Measurements from ENCODE around the gene MRPS7. TPM values are rescaled to one million over a fixed set of nuclear protein-coding genes. Genes with fewer than 3 reads are reported as not detected.

MRPS7 gene
- total and polyA plus RNA-seq, 9 of the 15 experiments (the other 6 are each of a cell fraction or from before 2014, with no cell fraction given), result 107 to 244 (median 132) TPM

GRCh38 chr17:75218131-75218530 lies 43.5 kb upstream of the MRPS7 start:
- 89% methylated on average over 4 of the region's 6 CpGs for WGBS (ENCODE audit: insufficient coverage, low coverage, missing lambda C conversion rate)
- 0 out of 3 replicates have a peak, but pooled peaks cover 5% of the 10 kb centered on the region for H3K79me2 ChIP-seq (ENCODE audit: control insufficient read depth, insufficient read depth, low read length)
- ATAC-seq (no peak), DNase-seq (ENCODE audit: extremely low read depth in 1 of 4, low spot score in 3 of 4) (no peak), FAIRE-seq (no peak)
- no peaks in the 10 kb centered on the region for H3K9me3 ChIP-seq (replicated peaks; ENCODE audit: control insufficient read depth, insufficient read depth, low read depth, low read length)
- H3K4me1 ChIP-seq (replicated peaks in 1 of 2; ENCODE audit: control insufficient read depth in 2 of 2, insufficient read depth in 2 of 2, low read length in 2 of 2), result no peaks in the 10 kb centered on the region
- CTCF ChIA-PET (ENCODE audit: low intra/inter-chr PET ratio), result no interaction called here
- TF ChIP-seq STAG1 (CRISPR knock-in tag; IDR thresholded peaks at IDR 0.05; ENCODE audit: borderline replicate concordance), result no peak
- TF ChIP-seq PHB (CRISPR knock-in tag; IDR thresholded peaks at IDR 0.05), result no peak
- no peak overlapping the region for H3K9ac ChIP-seq (ENCODE audit: insufficient read depth in 1 of 2, low read depth in 2 of 2, low read length in 2 of 2)
- intact Hi-C loops (cut with micrococcal nuclease) (no loop called here), in situ Hi-C loops (cut with MboI) (no loop called here)
- no TSS peak for BruUV-seq (replicated peaks)
- H3K9me1 ChIP-seq (ENCODE audit: control insufficient read depth, insufficient read depth, low read length), result no peaks in the 10 kb centered on the region
- no peak overlapping the region for H2AFZ ChIP-seq (ENCODE audit: low read depth, low read length)
- no peak overlapping the region for H3K27ac ChIP-seq (ENCODE audit: extremely low read depth, low read depth, low read length)
- no peak overlapping the region for H3K4me3 ChIP-seq
- H4K20me1 ChIP-seq (replicated peaks; ENCODE audit: control insufficient read depth, insufficient read depth, low read length), result 0 out of 2 replicates have a peak, but pooled peaks cover 2% of the 10 kb centered on the region
- no peaks in the 10 kb centered on the region for H3K27me3 ChIP-seq (ENCODE audit: control insufficient read depth in 2 of 2, insufficient read depth in 2 of 2, low read length in 2 of 2)
- no peak overlapping the region for H3K4me2 ChIP-seq (ENCODE audit: insufficient read depth, low read length)
- POLR2A ChIA-PET, result interaction anchor here (0.6 to 4.3 kb wide), 8 partner anchors 9 to 104 kb away, joined by 3 to 30 read pairs (median 4); partner anchors contain the start of gene NUP85
- H3K36me3 ChIP-seq (ENCODE audit: control insufficient read depth, insufficient read depth, low read length), result peaks cover 75% of the 10 kb centered on the region

GRCh38 chr17:75219815-75220214 lies 41.9 kb upstream of the MRPS7 start:
- no peak overlapping the region for H2AFZ ChIP-seq (ENCODE audit: low read depth, low read length)
- in situ Hi-C loops (cut with MboI), result no loop called here
- no peaks in the 10 kb centered on the region for H3K27me3 ChIP-seq (ENCODE audit: control insufficient read depth in 2 of 2, insufficient read depth in 2 of 2, low read length in 2 of 2)
- intact Hi-C loops (cut with micrococcal nuclease), result no loop called here
- no peaks in the 10 kb centered on the region for H3K4me1 ChIP-seq (replicated peaks in 1 of 2; ENCODE audit: control insufficient read depth in 2 of 2, insufficient read depth in 2 of 2, low read length in 2 of 2)
- FAIRE-seq (no peak), DNase-seq (ENCODE audit: extremely low read depth in 1 of 4, low spot score in 3 of 4) (peak in 3 of 4 experiments; percentile 11 to 20 (median 20)), ATAC-seq (peak; percentile 54)
- no peak overlapping the region for H3K4me3 ChIP-seq
- WGBS (ENCODE audit: insufficient coverage, low coverage, missing lambda C conversion rate), result 77% methylated on average over 3 of the region's 3 CpGs
- POLR2A ChIA-PET, result interaction anchor here (0.7 to 4.3 kb wide), 8 partner anchors 8 to 259 kb away, joined by 3 to 25 read pairs (median 5); partner anchors contain the start of genes GGA3 and NUP85
- peaks cover 77% of the 10 kb centered on the region for H3K36me3 ChIP-seq (ENCODE audit: control insufficient read depth, insufficient read depth, low read length)
- H3K9me3 ChIP-seq (replicated peaks; ENCODE audit: control insufficient read depth, insufficient read depth, low read depth, low read length), result no peaks in the 10 kb centered on the region
- CTCF ChIA-PET (ENCODE audit: low intra/inter-chr PET ratio), result no interaction called here
- H3K9ac ChIP-seq (ENCODE audit: insufficient read depth in 1 of 2, low read depth in 2 of 2, low read length in 2 of 2), result no peak overlapping the region
- no peaks in the 10 kb centered on the region for H3K9me1 ChIP-seq (ENCODE audit: control insufficient read depth, insufficient read depth, low read length)
- 0 out of 2 replicates have a peak, but pooled peaks cover 2% of the 10 kb centered on the region for H4K20me1 ChIP-seq (replicated peaks; ENCODE audit: control insufficient read depth, insufficient read depth, low read length)
- H3K27ac ChIP-seq (ENCODE audit: extremely low read depth, low read depth, low read length), result no peak overlapping the region
- 0 out of 2 replicates have a peak, but pooled peaks have one; percentile 21 for TF ChIP-seq POLR2A (conservative IDR thresholded peaks at IDR 0.05)
- TF ChIP-seq SAFB2 (IDR thresholded peaks at IDR 0.05; ENCODE audit: borderline replicate concordance, low read depth, low read length, severe bottlenecking), result no peak
- no TSS peak for BruUV-seq (replicated peaks)
- H3K4me2 ChIP-seq (ENCODE audit: insufficient read depth, low read length), result no peak overlapping the region
- 0 out of 3 replicates have a peak, but pooled peaks cover 5% of the 10 kb centered on the region for H3K79me2 ChIP-seq (ENCODE audit: control insufficient read depth, insufficient read depth, low read length)

Measured in K562 (cell line).